Ureter (tissue), 1 donor: ENCODE data around the gene SLC6A17. TPM values are rescaled to one million over a fixed set of nuclear protein-coding genes. Genes with fewer than 3 reads are reported as not detected.

ENCODE experiments used
- DNase-seq: peaks from one replicate; pipeline ENCODE4 v3.0.0-alpha.2; 2020; ENCODE audit warnings: low spot score
- total RNA-seq: library from RNA; stranded (reverse); gene quantifications from one replicate; pipeline ENCODE4 v1.2.4, GENCODE V29; 2023
- donor health status: DM: yes; HTN: yes; CAD: no.

The SLC6A17 gene
- total RNA-seq, 1 donor from 2014 or later, result not detected

DNA sequence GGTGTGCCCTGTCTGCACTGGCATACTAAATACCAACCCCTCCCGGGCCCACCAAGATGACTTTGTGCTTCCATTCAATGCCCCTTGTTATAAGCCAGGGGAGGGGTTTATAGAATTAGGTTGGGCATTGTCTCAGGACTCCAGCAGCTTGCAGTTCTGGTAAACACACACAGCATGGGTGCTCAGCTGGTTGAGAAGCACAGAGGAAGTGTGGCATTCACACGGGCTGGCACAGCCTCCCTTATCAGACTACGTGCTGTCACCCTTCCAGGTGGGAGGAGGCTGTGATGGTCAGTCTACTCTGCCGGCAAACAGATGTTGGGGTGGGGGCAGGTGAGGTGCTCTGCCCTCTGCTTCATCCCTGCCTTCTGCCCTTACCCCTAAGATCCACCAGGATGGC is 15.0 kb upstream of the SLC6A17 start:
- DNase-seq, result no peak

DNA sequence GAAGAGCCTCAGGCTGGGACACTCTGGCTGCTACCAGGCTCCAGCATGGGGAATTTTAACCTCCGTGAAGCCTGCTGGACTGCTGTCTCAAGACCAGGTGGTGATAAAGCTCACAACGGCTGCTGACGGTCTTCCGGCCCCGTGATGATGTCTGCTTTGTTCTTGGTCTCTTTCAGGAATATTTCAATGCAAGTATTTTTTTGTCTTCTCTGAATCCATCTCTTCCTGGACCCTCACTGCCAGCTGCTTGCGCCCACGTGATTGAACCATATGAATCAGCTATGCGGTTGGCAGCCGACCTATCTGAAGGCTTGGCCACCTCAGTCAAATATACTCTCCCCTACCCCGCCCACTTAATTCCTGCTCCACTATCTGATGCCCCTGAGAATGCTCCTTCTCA is 14.6 kb upstream of the SLC6A17 start:
- DNase-seq, result no peak

GRCh38 chr1:110136911-110137310 is 13.4 kb upstream of the SLC6A17 start:
- no peak for DNase-seq

DNA sequence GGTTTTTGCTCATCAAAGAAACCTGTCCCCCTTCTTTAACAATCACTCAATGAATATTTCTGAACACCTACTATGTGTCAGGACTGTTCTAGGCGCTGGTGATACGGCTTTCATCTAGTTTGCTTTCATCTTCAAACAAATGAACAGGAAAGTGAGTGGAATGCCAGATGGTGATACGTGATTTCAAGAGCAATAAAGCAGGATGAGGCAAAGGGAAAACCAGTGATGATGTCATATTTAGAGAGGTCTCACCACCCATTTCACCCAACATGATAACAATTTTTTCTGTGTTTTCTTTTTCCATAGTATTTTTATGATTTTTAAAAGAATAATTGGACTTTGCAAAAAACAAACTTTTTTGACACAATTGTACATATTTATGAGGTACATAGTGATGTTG is 11.3 kb upstream of the SLC6A17 start:
- DNase-seq, result no peak

- no peak for DNase-seq
Measured at GRCh38 chr1:110144366-110144765, 5.9 kb upstream of the SLC6A17 start.

- no peak for DNase-seq
Measured at GRCh38 chr1:110148961-110149360, 1.3 kb upstream of the SLC6A17 start.

DNA sequence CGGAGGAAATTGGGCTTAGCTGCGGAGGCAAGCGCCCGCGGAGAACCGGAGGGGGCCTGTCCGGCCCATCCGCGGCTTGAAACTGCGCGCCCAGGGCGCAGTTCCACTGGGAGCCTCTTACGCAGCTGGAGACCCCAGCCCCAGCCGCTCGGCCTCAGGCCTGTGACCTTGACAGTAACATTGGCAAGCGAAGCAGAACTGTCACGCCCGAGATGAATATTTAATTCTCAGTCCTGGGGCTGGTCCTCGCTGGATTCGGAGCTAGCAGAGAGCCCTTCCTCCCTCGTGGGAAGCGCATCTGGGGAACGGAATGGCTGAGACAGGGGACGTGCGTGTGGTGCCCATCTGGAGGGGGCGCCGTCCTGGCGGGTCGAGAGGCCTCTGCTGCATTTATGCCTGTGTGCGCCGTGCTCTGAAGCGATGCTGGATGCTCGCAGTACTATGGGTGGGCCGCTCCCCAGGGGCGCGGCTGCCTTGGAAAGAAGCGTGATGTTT is 928 bp downstream of the SLC6A17 start:
- no peak for DNase-seq

- no peak for DNase-seq
Measured at GRCh38 chr1:110152133-110152785, 2.0 kb downstream of the SLC6A17 start.

DNA sequence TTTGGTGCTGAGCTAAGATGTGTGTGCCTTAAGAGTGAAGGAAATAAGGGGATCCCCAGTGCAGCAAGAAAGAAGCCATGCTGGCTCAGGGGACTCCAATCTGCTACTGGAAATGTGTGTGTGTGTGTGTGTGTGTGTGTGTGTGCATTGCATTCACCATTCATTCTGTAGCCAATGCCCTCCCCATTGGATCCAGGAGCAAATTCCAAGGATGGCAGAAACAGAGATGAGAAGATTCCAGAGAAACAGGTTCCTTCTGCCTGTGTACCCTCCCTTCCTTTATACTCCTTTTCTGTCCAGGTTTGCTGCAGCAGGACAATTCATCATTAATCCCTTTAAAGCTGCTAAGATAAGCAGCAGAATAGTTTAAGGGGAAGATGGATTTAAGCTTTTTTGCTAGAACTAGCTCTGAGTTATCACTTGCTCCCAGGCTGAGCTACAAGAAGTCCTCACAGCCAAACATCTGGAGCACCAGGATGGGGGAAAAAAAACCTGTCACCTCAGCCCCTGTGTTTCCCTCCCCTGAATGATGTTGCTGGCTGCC is 3.2 kb downstream of the SLC6A17 start:
- no peak for DNase-seq

- DNase-seq, result peak; percentile 63
Measured at GRCh38 chr1:110155878-110156522, 5.7 kb downstream of the SLC6A17 start.

DNA sequence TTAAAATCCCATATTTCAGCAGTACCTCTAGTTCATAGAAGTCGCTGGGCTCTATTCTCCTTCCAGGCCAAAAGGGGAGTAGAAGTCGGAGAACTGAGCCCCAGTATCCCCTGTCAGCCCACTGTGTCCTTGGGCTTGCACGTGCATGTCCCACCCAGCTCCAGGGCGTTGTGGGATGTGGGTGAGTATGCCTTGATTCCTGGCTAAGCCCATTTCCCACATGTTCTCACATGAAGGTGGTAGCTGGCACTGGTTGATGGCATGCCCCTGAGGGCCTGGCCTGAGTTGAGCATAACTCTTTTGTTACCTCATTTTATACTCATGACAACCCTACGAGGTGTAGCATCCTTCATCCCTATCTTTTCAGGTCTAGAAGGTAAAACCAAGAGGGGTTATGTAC is 8.0 kb downstream of the SLC6A17 start:
- no peak for DNase-seq

- DNase-seq, result no peak
Measured at GRCh38 chr1:110159168-110159567, 8.9 kb downstream of the SLC6A17 start.

DNA sequence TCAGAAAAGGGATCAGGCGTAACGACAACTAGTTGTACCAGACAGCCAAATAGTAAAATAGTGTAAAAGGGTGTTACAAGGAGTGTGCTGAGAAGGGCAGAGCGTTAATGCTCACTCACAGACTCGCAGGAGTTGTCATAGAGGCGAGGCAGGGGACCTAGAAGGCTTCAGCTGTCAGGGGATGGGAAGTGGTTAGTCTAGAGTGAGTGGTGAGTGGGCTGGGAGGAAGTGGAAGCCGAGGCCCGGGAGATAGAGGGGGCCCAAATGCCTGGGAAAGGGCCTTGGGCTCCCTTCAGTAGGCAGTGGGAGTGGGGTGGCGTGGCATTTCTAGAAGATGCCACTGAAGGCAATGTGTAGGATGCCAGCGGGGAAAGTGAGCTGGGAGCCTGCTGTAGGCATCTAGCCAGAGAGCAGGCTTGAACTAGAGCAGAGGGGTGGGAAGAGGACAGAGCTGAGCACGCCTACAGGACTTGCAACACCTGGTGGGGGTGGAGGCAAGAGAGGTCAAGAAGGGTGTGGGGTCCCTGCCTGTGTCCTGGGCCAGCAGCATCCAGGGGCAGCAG is 10.3 kb downstream of the SLC6A17 start:
- DNase-seq, result no peak

- DNase-seq, result no peak
Measured at GRCh38 chr1:110161165-110161564, 10.9 kb downstream of the SLC6A17 start.

- DNase-seq, result no peak
Measured at GRCh38 chr1:110161849-110162248, 11.6 kb downstream of the SLC6A17 start.

DNA sequence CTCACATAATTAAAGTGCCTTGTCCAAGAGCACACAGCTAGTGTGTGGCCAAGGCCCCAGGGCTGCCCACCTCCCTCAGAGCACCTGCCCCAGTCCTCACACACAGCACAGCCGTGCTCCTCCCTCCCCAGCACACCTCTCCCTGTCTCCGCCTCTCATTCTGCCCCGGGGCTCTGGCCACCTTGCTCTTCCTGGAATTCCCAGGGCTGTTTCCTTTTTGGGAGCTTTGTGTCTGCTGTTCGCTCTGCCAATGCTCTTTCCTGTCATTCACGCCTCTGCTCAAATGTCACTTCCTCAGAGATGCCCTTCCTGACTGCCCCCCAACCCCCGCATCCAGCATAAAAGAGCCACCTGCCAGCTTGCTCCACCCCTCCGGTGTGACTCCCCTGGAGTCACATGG is 13.3 kb downstream of the SLC6A17 start:
- no peak for DNase-seq

DNA sequence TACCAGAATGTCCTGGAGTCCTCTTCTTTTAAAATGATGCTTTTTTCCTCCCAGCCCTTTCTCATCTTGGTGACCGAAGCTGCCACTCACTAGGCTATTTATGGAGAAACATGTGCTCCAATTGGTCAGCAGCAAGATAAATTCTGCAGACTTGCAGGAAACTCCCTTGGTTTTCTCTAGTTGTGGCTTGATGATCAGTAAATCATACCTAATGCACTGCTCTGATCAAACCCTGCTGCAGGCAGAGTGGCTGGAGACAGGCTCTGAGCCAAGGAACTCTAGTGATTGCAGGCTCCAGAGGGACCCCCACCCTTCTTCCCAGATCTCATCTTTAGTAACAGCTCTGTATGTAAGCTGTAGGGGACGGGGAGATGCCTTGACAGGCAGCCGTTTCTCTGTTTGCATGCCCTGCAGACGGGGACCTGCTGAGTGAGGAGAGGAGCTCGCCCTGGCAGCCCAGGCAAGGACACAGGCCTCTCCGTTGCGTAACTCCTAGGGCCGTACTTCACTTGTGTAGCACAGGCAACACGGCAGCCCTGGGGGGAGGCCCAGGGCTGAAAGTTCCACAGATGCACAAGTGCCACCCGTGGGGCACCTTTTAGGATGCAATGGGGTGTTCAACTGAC is 14.5 kb downstream of the SLC6A17 start:
- DNase-seq, result no peak

DNA sequence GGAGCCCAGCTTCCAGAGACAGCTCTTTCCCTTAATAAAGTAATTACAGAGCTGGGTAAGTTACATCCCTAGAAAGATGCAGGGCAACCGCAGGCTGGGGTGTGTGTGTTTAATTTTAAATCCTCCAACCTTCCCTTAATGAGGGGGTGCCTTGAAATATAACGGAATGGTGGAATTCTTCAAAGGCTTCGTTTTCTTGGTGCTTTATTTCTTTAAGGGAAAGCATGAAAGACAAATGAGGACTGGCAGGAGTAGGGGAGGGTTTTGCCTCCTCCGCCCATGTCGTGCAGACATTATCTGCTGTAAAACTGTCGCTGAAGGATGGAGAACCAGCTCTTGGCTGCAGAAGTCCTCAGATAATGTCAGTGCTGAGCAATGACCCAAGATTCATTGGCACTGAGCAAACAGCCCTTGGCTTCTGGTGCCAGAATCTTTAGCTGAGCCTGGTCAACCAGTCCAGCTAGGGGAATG is 15.5 kb downstream of the SLC6A17 start:
- DNase-seq, result no peak

DNA sequence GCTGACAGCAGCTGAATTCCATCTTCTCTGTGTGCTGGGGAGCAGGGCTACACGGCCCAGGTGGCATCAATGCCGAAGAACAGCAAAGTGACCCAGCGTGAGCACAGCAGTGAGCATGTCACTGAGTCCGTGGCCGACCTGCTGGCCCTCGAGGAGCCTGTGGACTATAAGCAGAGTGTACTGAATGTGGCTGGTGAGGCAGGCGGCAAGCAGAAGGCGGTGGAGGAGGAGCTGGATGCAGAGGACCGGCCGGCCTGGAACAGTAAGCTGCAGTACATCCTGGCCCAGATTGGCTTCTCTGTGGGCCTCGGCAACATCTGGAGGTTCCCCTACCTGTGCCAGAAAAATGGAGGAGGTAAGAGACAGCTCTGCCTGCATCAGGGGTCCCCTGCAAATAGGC is 16.6 kb downstream of the SLC6A17 start:
- DNase-seq, result no peak

DNA sequence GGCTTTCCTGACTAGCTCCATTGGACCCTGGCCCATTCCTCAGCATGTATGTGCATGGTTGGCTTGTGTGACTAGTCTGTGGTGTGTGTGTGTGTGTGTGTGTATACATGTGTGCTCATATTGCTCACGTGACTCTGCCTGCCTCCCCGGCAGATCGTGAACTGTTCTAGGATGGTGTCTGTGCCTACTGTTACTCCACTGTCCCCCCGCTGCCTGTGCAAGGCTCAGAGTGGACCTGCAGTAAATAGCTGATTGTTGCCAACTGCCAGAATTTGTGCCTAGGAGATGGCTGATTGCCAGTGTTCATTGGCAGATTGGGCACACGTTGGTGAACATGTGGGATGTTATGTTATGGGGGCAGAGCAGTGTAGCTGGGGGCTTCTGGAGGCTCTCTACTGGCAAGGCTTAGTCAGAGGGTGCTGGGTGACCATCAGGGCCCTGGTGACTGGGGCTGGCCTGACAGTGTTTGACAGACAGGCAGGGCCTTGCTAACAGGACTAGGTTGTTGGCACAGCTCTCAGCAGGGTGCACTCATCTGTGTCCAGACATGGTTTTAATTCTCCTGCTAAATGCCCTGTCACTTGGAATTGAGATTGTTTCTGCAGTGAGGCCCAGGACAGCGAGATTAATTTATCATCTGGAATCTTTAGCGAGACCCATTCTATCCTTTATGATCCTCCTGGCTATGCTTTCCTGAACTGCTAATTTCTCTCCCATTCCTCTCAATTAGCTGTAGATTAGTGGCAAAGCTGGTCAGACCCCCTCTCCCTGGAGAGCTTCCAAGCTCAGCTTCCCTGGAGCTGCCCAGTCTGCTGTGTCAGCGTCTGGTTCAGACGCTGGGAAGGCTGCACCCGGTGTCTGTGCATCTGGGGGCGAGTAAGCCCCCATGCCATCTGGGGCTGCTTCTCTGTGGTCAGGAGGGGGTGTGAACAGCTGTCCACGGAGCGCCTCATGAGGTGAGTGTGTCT is 20.8 kb downstream of the SLC6A17 start:
- no peak for DNase-seq

- no peak for DNase-seq
Measured at GRCh38 chr1:110172001-110172400, 21.7 kb downstream of the SLC6A17 start.
